GM21390 (cell line): ENCODE results near the gene STX2.
A peak's percentile ranks its signal among the peaks of the same experiment; 100 is the strongest.
"Not testable (repeated sequence)": the region's sequence is repeated elsewhere in the genome, so short reads cannot be mapped to it uniquely, and the experiment has no call there.

Source experiments
- ATAC-seq: cut with Tn5 transposase; IDR thresholded peaks from one replicate; pipeline ENCODE4 v1.9.1; 2021; ENCODE audit not compliant: unreplicated experiment

The STX2 gene

DNA sequence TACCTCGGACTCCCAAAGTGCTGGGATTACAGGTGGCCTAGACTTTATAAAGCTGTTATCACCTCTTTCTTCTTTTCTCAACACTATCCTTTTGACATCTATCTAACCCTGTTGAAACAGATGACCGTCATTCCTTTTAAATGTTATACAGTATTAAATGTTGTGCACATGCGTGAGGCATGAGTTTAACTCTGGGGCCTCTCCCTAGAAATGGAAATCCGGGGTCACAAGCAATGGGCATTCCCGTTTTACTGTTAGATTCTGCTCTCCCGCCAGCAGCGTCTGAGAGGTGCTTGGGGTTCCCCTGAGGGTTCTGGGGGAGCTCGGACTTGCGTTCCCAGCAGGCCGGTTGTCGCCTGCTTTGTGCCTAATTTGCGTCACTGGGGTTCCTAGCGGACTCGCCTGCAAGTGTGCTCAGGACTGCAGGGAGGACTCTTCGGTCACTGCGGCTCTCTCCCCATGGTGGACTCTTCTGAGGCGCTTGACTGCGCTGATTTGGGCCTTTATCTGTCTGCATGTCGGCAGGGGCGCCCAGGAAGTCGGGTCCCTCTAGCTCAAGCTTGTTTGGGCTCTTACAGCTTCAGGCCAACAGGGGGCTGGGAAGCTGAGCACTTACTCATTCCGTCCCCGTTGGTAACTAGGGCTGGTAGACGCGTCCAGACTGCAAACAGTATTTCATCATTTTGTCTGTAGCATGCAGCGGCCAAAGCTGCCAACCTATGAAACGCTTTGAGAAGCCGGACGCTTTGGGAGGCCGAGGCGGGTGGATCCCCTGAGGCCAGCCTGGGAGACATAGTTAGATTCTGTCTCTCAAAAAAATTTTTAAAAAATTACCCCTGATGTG lies 31.6 kb upstream of the STX2 start:
- peak; percentile 49 for ATAC-seq

DNA sequence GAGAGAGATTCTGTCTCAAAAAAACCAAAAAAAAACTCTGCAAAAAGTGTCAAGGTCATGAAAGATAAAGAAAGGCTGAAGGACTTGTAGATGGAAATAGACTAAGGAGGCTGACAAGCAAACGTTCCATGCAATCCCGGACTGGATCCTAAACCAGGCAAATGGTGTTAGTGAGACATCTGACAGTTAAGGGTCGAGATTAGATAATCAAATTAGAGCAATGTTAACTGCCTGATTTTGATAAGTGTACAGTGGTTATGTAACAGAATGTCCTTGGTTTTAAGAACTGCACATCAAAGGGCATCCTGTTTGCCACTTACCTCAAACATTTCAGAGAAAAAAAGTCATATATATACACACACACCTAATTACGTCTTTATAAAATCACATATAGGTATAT lies 29.4 kb upstream of the STX2 start:
- no peak for ATAC-seq

DNA sequence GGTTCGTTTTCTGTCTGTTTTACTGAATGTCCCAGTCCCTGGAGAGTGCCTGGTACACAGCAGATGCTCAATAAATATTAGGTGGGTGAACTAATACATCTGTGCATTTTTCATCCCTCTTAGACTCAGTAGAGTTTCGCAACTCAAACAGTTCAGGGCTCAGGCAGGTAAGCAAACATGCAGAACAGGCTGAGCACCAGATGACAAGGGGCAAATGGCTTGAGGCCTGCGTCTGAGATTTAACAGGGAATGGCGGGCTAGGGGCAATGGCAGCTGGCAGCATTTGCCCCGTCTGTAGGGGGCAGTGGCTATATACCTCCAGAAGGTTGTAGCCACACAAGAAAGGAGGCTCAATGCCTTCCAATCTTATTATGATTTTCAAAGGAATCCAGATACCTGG lies 24.2 kb upstream of the STX2 start:
- ATAC-seq, result no peak

DNA sequence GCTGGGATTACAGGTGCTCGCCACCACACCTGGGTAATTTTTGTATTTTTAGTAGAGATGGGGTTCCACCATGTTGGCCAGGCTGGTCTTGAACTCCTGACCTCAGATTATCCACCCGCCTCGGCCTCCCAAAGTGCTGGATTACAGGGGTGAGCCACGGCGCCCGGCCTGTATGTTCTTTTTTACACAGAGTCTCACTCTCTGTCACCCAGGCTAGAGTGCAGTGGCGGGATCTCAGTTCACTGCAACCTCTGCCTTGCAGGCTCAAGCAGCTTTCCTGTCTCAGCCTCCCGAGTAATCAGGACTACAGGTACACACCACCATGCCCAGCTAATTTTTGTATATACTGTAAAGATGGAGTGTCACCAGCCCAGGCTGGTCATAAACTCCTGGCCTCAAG lies 23.7 kb upstream of the STX2 start:
- ATAC-seq, result not testable (repeated sequence)

DNA sequence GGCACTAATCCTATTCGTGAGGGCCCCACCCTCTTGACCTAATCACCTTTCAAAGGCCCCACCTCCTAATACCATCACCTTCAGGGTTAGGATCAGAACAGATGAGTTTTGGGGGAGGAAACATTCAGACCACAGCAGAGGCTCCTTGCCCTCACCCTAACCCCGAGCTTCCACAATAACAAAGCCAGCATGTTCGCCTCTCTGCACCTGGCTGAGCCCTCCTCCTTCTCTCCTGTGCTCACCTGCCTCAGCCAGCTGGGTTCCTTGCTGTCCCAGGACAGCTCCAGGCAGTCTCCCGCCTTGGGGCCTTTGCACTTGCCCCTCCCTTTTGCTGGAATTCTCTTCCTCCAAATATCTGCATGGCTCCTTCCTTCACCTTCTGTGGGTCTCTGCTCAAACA lies 23.1 kb upstream of the STX2 start:
- ATAC-seq, result no peak

DNA sequence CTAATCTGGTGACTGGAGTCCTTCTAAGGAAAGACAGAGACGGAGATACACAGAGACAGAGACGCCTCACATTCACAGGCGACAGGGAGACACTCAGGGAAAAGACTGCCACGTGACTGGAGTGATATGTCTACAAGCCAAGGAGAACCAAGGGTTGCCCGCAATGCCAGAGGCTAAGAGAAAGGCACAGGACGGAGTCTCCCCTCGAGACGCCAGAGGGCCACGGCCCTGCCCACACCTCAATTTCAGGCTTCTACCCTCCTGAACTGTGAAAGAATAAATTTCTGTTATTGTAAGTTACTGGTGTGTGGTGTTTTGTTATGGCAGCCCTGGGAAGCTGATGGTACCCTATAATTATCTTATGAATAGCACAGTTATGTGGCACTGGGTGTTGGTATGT lies 21.3 kb upstream of the STX2 start:
- ATAC-seq, result no peak

DNA sequence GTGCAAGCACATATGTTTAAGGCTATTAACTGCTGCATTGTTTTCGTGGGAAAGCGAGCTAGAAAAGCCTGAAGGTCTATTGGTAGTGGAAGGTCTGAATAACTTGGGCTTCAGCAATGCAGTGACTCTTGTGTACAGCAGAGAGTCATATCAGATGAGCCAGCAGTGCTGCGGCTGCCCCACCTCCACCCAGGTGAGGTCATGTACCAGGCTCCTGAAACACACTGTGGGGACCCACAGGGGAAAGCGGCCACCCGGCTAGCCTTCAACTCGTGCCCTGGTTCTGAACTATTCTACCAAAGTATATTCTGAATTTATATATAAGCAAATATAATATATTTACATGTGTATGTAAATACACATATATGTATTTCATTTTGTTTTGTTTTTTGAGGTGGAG lies 20.1 kb upstream of the STX2 start:
- ATAC-seq, result no peak

DNA sequence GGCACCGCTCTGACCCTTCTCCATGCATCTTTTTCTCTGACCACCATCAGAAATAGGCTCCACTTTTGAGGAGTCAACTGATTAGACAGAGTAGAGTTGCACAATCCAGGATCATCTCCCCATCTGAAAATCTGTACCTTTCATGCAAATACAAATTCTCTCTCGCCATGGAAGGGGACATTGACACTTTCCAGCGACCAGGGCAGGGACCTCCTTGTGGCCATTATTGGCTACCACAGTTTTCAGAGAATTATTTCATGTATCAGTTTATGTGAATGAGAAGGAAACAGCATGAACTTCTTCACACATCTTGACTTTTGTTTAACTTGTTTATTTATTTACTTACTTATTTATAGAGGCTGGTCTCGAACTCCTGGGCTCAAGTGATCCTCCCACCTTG lies 19.0 kb upstream of the STX2 start:
- no peak for ATAC-seq

DNA sequence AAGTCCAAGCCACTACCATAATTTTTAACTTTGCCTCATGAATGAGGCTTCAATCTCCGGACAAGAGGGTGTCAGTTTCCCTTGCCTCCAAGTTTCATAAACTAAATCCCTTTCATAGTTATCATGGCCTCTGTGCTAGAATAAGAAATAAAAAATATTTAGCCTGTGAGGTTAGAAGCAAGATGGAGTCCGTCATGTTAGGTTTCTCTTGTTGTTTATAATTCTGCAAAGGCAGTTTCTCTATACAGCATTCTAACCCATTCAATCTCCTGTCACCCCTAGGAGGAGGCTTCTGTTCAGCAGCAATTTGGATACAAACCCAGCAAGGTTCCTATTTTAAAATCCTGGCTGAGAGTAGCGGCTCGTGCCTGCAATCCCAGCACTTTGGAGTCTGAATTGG lies 17.0 kb upstream of the STX2 start:
- ATAC-seq, result no peak

DNA sequence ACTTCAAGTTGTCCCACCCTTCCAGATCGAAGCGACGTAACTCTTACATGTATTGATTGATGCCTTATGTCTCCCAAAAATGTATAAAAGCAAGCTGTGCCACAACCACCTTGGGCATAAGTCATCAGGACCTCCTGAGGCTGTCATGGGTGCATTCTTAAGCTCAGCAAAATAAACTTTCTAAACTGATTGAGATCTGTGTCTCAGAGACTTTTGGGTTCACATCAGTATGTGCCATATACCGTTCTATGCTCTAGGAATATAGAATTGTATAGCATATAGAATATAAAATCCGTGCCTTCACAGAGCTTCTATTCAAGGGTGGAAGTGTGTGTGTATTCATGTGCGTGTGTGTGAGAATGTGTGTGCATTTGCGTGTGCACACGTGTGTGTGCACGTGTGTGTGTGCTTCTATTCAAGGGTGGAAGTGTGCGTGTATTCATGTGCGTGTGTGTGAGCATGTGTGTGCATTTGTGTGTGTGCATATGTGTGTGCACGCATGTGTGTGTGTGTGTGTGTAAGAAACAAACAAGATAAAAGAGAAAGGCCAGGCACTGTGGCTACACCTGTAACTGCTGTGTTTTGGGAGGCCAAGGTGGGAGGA lies 11.5 kb upstream of the STX2 start:
- no peak for ATAC-seq

DNA sequence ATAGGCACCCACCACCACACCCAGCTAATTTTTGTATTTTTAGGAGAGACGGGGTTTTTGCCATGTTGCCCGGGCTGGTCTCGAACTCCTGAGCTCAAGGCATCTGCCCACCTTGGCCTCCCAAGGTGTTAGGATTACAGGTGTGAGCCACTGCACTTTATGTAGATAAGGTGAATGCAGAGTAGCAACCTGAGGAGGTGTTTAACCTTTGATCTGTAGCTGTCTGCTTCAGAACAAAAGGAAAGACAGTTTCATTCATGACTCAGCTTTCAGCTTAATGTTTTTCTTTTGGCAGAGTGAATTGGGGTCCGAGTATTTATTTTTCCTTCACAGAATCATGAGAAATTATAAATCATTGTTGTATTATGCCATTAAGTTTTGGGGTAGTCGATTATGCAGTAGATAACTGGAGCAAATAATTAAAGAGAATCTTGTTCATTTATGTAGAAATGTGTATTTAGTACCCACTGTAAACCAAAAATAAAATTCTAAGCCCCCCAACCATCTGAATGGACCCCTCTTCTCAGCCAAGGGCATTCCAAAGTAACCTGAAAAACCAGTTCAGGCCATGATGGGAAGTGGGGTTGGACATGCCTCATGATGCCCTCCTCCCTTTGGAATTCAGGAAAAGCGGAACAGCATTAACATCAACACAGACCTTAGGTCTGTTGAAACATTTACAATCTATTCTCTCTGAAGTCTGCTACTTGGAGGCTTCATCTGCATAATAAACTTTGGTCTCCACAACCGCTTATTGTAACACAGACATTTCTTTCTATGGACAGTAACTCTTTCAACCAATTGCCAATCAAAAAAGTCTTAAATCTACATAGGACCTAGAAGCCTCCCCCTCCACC lies 10.7 kb upstream of the STX2 start:
- no peak for ATAC-seq

DNA sequence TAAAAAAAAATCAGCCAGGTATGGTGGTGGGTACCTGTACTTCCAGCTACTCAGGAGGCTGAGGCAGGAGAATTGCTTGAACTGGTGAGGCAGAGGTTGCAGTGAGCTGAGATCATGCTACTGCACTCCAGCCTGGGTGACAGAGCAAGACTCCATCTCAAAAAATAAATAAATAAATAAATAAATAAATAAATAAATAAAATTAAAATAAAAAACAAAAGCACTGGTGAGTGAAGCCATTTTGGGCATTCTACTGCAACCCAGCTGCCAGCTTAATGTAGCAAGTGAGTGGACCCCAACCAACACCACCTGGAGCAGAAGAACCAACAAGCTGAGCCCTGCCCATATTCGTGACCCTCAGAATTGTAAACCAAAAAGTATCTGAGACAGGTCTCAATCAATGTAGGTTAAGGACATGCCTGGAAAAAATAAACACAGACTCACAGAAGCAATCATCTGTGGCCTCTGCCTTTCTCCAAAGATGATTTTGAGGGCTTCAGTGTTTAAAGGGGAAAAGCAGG lies 9.8 kb upstream of the STX2 start:
- ATAC-seq, result not testable (repeated sequence)

DNA sequence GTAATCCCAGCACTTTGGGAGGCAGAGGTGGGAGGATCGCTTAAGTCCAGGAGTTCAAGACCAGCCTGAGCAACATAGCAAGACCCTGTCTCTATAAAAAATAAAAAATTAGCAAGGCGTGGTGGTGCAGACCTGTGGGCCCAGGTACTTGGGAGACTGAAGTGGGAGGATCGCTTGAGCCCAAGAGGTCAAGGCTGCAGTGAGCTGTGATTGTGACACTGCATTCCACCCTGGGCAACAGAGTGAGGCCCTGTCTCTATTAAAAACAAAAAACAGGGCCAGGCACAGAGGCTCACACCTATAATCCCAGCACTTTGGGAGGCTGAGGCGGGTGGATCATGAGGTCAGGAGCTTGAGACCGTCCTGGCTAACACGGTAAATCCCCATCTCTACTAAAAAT lies 9.1 kb upstream of the STX2 start:
- ATAC-seq, result not testable (repeated sequence)

DNA sequence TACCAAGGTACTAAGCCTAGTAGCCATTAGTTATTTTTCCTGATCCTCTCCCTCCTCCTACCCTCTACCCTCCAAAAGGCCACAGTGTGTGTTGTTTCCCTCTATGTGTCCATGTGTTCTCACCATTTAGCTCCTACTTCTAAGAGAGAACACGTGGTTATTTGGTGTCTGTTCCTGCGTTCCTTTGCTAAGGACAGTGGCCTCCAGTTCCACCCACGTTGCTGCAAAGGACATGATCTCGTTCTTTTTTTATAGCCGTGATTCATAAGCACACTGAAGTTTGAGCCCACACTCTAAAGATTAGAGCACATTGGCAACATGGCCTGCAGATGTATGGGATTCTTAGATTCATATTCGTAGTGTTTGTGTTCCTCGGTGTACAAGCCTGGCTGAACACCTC lies 8.1 kb upstream of the STX2 start:
- ATAC-seq, result no peak

DNA sequence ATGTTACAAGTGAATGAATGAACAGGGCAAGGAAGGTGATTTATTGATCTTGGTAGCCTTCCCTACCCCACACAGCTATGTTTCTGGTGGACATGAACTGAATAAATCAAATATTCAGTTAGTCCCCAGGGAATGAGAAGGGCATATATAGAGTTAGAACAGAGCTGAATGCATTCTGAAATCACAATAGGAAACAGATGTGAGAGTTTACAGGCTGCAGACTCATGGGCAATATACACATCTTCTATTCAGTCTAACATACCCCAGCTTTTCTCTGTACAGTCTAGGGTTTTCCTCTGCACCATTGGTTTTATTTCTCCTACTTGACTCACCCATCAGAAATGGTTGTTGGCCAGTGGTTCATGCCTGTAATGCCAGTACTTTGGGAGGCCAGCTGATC lies 7.3 kb upstream of the STX2 start:
- no peak for ATAC-seq

DNA sequence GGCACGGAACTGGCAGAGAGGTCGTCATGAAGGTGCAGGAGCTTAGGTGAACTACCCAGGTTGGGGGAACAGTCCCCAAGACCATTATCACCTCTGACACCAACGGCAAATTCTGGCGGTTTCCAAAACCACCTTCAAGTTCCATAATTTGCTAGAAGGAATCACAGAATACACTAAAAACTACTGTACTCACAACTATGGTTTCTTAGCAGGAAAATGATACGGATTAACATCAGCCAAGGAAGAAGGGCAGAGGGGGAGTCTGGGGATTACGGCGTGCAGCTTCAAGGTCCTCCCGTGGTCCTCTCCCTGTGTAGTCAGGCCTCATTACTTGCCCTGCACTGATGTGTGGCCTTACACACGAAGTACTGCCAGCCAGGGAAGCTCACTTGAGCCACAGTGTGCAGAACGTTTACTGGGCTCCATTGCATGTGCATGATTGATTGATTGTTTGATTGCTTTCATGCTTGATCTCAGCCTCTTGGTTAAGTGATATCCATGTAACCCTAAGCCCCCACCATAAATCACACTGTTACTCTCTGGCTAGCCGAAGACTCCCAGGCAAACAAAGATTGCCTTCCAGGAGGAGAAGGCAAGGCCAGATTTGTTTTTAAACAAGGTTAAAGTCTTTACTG lies 837 bp upstream of the STX2 start:
- no peak for ATAC-seq

DNA sequence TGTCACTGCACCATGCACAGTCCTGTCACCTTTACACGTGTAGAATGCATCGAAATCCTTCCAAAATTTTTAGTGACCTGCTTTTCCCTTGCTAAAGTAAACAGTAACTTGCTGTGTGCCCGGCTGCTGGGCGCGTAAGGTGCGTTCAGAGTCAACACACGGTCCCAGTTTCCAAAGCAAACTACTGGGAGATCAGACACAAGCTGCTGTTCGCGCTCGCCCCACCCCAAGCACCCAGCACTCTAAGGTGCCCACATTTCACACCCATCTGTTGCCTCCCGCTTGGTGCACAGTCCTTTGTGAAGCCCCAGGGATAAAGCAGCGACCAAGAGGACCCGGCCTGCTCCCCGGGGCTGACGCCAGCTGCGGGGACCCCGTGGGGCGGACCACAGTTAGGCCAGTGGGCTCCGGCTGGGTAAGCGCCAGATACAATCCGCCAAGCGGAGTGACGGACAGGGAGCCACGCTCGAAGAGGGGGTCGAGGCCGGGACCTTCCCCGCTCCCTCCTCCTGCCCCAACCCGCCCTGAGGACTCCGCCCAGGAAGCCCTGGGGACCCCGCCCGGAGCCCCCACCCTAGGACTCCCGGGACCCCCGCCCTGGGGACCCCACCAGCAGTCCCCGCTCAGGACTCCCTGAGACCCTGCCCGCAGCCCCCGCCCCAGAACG lies 633 bp downstream of the STX2 start:
- ATAC-seq, result peak; percentile 28

DNA sequence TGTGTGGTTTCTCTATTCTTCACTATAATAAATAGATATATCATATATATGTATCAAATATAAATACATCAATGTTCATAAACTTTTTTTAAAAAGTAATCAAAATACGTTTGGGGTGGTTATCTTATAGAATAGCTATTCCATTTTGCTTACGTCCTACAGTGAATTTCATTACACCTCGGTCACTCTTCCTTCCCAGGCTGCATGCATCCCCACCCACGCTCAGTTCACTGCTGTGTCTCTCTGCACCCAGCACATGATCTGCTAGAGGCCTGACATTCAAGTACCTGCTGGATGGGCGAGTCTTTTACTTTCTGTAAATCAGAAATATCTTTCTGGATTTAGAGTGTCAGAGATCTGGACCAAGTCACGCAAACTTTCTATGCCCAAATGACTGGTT lies 3.6 kb downstream of the STX2 start:
- no peak for ATAC-seq

DNA sequence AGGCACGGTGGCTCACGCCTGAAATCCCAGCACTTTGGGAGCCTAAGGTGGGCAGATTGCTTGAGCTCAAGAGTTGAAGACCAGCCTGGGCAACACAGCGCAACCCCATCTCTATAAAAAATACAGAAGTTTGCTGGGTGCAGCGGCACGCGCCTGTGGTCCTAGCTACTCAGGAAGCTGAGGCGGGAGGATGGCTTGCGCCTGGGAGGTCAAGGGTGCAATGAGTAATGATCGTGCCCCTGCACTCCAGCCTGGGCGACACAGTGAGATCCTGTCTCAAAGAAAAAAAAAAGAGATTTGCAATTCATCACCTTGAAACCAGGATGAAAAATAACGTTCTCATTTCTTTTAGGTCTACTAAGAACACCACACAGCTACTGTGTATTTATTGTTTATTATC lies 4.0 kb downstream of the STX2 start:
- ATAC-seq, result no peak

DNA sequence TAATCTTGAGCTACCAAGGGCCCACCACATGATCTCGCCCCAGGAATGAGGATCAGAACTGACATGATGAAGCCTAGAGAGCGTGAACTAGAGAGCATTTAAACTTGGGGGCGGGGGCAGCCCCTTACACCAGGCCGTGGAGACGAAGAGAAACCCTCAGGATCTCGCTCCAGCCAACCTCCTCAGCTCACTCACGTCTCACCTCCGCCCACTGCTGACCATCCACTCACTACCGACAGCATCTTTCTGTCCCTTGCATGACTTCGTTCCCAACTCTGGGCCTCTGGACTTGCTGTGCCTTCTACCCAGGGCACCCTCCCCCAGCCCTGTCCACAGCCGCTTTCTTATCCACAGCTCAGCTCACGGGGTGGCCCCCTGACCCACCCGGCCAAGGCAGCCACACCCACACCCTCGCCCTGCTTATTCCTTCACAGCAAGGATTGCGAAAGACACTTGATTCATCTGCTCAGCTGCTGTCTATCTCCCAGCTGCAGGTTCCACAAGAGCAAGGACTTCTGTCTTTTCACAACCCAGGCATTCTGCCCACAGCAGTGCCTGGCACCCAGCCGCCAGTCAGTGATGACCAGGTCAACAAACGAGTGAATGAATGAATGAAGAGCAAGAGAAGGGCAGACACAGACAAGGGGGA lies 6.4 kb downstream of the STX2 start:
- no peak for ATAC-seq
